ENCODE data around the gene ZNF641.

- TF ChIP-seq EZH2phosphoT487 (IDR thresholded peaks at IDR 0.05; ENCODE audit: low read length) (no peak), EZH2 (optimal IDR thresholded peaks at IDR 0.05; ENCODE audit: low read depth, low read length) (no peak)
- TF ChIP-seq, protein P1, sequence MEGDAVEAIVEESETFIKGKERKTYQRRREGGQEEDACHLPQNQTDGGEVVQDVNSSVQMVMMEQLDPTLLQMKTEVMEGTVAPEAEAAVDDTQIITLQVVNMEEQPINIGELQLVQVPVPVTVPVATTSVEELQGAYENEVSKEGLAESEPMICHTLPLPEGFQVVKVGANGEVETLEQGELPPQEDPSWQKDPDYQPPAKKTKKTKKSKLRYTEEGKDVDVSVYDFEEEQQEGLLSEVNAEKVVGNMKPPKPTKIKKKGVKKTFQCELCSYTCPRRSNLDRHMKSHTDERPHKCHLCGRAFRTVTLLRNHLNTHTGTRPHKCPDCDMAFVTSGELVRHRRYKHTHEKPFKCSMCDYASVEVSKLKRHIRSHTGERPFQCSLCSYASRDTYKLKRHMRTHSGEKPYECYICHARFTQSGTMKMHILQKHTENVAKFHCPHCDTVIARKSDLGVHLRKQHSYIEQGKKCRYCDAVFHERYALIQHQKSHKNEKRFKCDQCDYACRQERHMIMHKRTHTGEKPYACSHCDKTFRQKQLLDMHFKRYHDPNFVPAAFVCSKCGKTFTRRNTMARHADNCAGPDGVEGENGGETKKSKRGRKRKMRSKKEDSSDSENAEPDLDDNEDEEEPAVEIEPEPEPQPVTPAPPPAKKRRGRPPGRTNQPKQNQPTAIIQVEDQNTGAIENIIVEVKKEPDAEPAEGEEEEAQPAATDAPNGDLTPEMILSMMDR (IDR thresholded peaks at IDR 0.05; ENCODE audit: low read length), result no peak
Measured at GRCh38 chr12:48305190-48305589, 45.5 kb downstream of the ZNF641 start.

All from MM.1S (cell line).